Parathyroid adenoma (tissue), 2 donors: Measurements from ENCODE around the gene CRACR2A.

Experiments used
- H2AFZ ChIP-seq: fragments of 300-600 bp; sonication (generic); one replicate; pipeline ENCODE4 v1.7.0; 2017; ENCODE audit warnings: antibody characterized with exemption, mild to moderate bottlenecking
- H3K27ac ChIP-seq: fragments of 300-600 bp; sonication (generic); one replicate; pipeline ENCODE4 v1.7.0; 2017
- H3K27me3 ChIP-seq: fragments of 300-600 bp; sonication (generic); one replicate; pipeline ENCODE4 v1.7.0; 2017; ENCODE audit warnings: low read length; ENCODE audit not compliant: control insufficient read depth, insufficient read depth
- H3K36me3 ChIP-seq: fragments of 300-600 bp; sonication (generic); one replicate; pipeline ENCODE4 v1.7.0; 2017; ENCODE audit warnings: low read length; ENCODE audit not compliant: control insufficient read depth, insufficient read depth
- H3K4me1 ChIP-seq: fragments of 300-600 bp; sonication (generic); one replicate; pipeline ENCODE4 v1.7.0; 2017; ENCODE audit warnings: control low read depth
- H3K4me2 ChIP-seq: fragments of 300-600 bp; sonication (generic); one replicate; pipeline ENCODE4 v1.7.0; 2017; ENCODE audit warnings: low read length
- H3K4me3 ChIP-seq: fragments of 300-600 bp; sonication (generic); one replicate; pipeline ENCODE4 v1.7.0; 2017; ENCODE audit warnings: low read depth, low read length
- H3K79me2 ChIP-seq: fragments of 300-600 bp; sonication (generic); one replicate; pipeline ENCODE4 v1.7.0; 2017; ENCODE audit warnings: control low read depth
- H3K9ac ChIP-seq: fragments of 300-600 bp; sonication (generic); one replicate; pipeline ENCODE4 v1.7.0; 2017; ENCODE audit warnings: mild to moderate bottlenecking
- H3K9me3 ChIP-seq: fragments of 300-600 bp; sonication (generic); one replicate; pipeline ENCODE4 v1.7.0; 2017; ENCODE audit warnings: low read length; ENCODE audit not compliant: control insufficient read depth
- TF ChIP-seq, protein P1 (sequence below): fragments of 300-600 bp; sonication (generic); IDR thresholded peaks from one replicate; pipeline ENCODE4 v1.7.0; 2017; ENCODE audit warnings: antibody characterized with exemption, mild to moderate bottlenecking
- donor health status: primary hyperparathyroidism.

The CRACR2A gene

GRCh38 chr12:3604748-3605586 is 147.9 kb downstream of the CRACR2A start:
- Histone ChIP-seq H3K4me2 (peak overlapping the region; percentile 19), H3K4me3 (no peak overlapping the region), H3K36me3 (no peaks in the 10 kb centered on the region), H3K27ac (peak overlapping the region; percentile 82), H3K79me2 (no peaks in the 10 kb centered on the region), H3K4me1 (peaks cover 39% of the 10 kb centered on the region), H3K9ac (no peak overlapping the region), H2AFZ (peak overlapping the region; percentile 68), H3K9me3 (no peaks in the 10 kb centered on the region), H3K27me3 (no peaks in the 10 kb centered on the region)
- TF ChIP-seq, protein P1, sequence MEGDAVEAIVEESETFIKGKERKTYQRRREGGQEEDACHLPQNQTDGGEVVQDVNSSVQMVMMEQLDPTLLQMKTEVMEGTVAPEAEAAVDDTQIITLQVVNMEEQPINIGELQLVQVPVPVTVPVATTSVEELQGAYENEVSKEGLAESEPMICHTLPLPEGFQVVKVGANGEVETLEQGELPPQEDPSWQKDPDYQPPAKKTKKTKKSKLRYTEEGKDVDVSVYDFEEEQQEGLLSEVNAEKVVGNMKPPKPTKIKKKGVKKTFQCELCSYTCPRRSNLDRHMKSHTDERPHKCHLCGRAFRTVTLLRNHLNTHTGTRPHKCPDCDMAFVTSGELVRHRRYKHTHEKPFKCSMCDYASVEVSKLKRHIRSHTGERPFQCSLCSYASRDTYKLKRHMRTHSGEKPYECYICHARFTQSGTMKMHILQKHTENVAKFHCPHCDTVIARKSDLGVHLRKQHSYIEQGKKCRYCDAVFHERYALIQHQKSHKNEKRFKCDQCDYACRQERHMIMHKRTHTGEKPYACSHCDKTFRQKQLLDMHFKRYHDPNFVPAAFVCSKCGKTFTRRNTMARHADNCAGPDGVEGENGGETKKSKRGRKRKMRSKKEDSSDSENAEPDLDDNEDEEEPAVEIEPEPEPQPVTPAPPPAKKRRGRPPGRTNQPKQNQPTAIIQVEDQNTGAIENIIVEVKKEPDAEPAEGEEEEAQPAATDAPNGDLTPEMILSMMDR, result no peak

- Histone ChIP-seq H3K4me2 (no peak overlapping the region), H2AFZ (peak overlapping the region; percentile 68), H3K36me3 (no peaks in the 10 kb centered on the region), H3K27ac (peak overlapping the region; percentile 82), H3K9me3 (no peaks in the 10 kb centered on the region), H3K4me1 (peaks cover 46% of the 10 kb centered on the region), H3K27me3 (no peaks in the 10 kb centered on the region), H3K79me2 (no peaks in the 10 kb centered on the region), H3K4me3 (no peak overlapping the region), H3K9ac (no peak overlapping the region)
- TF ChIP-seq, protein P1, result no peak
Observed at GRCh38 chr12:3604286-3604685, 148.6 kb downstream of the CRACR2A start.

DNA sequence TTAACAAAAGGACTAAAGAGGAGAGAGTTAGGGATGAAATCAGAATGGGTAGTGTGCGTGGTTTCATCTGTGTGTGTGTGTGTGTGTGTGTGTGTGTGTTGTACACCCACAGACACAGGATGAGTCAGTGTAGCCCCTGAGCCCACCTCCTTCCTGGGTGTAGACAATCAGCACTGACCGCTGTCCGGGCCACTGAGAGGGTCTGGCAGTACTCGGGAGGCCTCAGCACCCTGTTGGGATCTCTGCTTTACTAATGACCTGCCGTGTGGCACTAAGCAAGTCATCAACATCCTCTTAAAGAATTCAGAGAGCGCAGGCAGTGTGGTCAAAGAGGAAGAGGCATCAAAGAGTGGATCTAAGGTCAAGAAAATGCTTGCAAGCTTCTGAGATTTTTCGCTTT is 149.3 kb downstream of the CRACR2A start:
- Histone ChIP-seq H3K4me3 (no peak overlapping the region), H3K27me3 (no peaks in the 10 kb centered on the region), H3K9ac (no peak overlapping the region), H3K4me1 (peaks cover 46% of the 10 kb centered on the region), H3K27ac (no peak overlapping the region), H3K79me2 (no peaks in the 10 kb centered on the region), H3K4me2 (no peak overlapping the region), H2AFZ (no peak overlapping the region), H3K9me3 (no peaks in the 10 kb centered on the region), H3K36me3 (no peaks in the 10 kb centered on the region)
- TF ChIP-seq, protein P1, result no peak

DNA sequence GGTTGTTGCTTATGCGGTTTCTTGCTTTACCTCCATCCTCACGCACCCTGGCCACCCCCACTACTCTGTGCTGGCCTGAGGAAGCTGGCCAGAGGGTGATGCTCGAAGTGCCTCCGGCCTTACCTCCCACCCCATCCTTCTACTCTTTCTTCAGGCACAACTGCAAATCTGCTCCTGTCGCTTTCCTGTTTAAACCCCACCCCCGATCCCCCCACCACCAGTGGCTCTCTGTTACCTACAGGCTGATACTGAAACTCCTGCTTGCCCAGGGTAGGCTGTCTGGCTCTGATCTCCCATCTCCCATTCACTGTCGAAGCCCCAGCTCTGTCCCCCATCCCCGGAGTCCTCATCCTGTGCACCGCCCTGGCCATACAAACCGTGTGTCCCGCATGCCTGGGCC is 150.4 kb downstream of the CRACR2A start:
- Histone ChIP-seq H3K36me3 (no peaks in the 10 kb centered on the region), H3K79me2 (no peaks in the 10 kb centered on the region), H3K9ac (no peak overlapping the region), H3K27ac (no peak overlapping the region), H2AFZ (no peak overlapping the region), H3K27me3 (no peaks in the 10 kb centered on the region), H3K4me2 (no peak overlapping the region), H3K4me1 (peaks cover 43% of the 10 kb centered on the region), H3K4me3 (no peak overlapping the region), H3K9me3 (no peaks in the 10 kb centered on the region)
- TF ChIP-seq, protein P1, result no peak
